ENCODE measurements around the gene PPP1CC.
"Not testable (repeated sequence)": the region's sequence is repeated elsewhere in the genome, so short reads cannot be mapped to it uniquely, and the experiment has no call there.

Gene PPP1CC

GRCh38 chr12:110742718-110743570 lies at the start of gene PPP1CC:
TSS of gene PPP1CC (minus strand) at chr12:110742891. CDS start at chr12:110742707, 184 bp downstream.
- FAIRE-seq (peak; percentile 64), DNase-seq (ENCODE audit: extremely low spot score, insufficient read length, low read depth) (peak; percentile 89)

GRCh38 chr12:110791589-110791988 lies 48.9 kb upstream of the PPP1CC start:
- peak; percentile 75 for FAIRE-seq

GRCh38 chr12:110790301-110790700 lies 47.6 kb upstream of the PPP1CC start:
- DNase-seq (ENCODE audit: extremely low spot score, insufficient read length, low read depth) = no peak
- FAIRE-seq = no peak

More at GRCh38 chr12:110791589-110791988, 48.9 kb upstream of the PPP1CC start:
- DNase-seq (ENCODE audit: extremely low spot score, insufficient read length, low read depth) = no peak

GRCh38 chr12:110786012-110786411 lies 43.3 kb upstream of the PPP1CC start:
- no peak for FAIRE-seq
- no peak for DNase-seq (ENCODE audit: extremely low spot score, insufficient read length, low read depth)

GRCh38 chr12:110785240-110785639 lies 42.5 kb upstream of the PPP1CC start:
- DNase-seq (ENCODE audit: extremely low spot score, insufficient read length, low read depth) = no peak
- FAIRE-seq = no peak

GRCh38 chr12:110782922-110783321 lies 40.2 kb upstream of the PPP1CC start:
- DNase-seq (ENCODE audit: extremely low spot score, insufficient read length, low read depth) (no peak), FAIRE-seq (no peak)

GRCh38 chr12:110782094-110782493 lies 39.4 kb upstream of the PPP1CC start:
- FAIRE-seq (no peak), DNase-seq (ENCODE audit: extremely low spot score, insufficient read length, low read depth) (no peak)

GRCh38 chr12:110780448-110780847 lies 37.8 kb upstream of the PPP1CC start:
- no peak for DNase-seq (ENCODE audit: extremely low spot score, insufficient read length, low read depth)
- no peak for FAIRE-seq

- DNase-seq (ENCODE audit: extremely low spot score, insufficient read length, low read depth) (no peak), FAIRE-seq (peak; percentile 62)
These were observed 36.3 kb upstream of the PPP1CC start for GRCh38 chr12:110778833-110779577.

- DNase-seq (ENCODE audit: extremely low spot score, insufficient read length, low read depth) (peak; percentile 64), FAIRE-seq (peak; percentile 99)
These were observed 33.7 kb upstream of the PPP1CC start for GRCh38 chr12:110776410-110776809.

- no peak for DNase-seq (ENCODE audit: extremely low spot score, insufficient read length, low read depth)
- FAIRE-seq = no peak
These were observed 33.3 kb upstream of the PPP1CC start for GRCh38 chr12:110775997-110776396.

- no peak for DNase-seq (ENCODE audit: extremely low spot score, insufficient read length, low read depth)
- no peak for FAIRE-seq
These were observed 32.1 kb upstream of the PPP1CC start for GRCh38 chr12:110774824-110775223.

- FAIRE-seq (no peak), DNase-seq (ENCODE audit: extremely low spot score, insufficient read length, low read depth) (no peak)
These were observed 26.3 kb upstream of the PPP1CC start for GRCh38 chr12:110768960-110769359.

- no peak for FAIRE-seq
- no peak for DNase-seq (ENCODE audit: extremely low spot score, insufficient read length, low read depth)
These were observed 25.2 kb upstream of the PPP1CC start for GRCh38 chr12:110767863-110768262.

GRCh38 chr12:110766311-110767154 lies 23.8 kb upstream of the PPP1CC start:
- DNase-seq (ENCODE audit: extremely low spot score, insufficient read length, low read depth) (no peak), FAIRE-seq (no peak)

GRCh38 chr12:110765572-110765971 lies 22.9 kb upstream of the PPP1CC start:
- FAIRE-seq; DNase-seq (ENCODE audit: extremely low spot score, insufficient read length, low read depth): not testable (repeated sequence)

- FAIRE-seq (no peak), DNase-seq (ENCODE audit: extremely low spot score, insufficient read length, low read depth) (no peak)
These were observed 22.4 kb upstream of the PPP1CC start for GRCh38 chr12:110765111-110765510.

GRCh38 chr12:110763583-110763982 lies 20.9 kb upstream of the PPP1CC start:
- DNase-seq (ENCODE audit: extremely low spot score, insufficient read length, low read depth) (no peak), FAIRE-seq (no peak)

GRCh38 chr12:110762891-110763290 lies 20.2 kb upstream of the PPP1CC start:
- no peak for DNase-seq (ENCODE audit: extremely low spot score, insufficient read length, low read depth)

GRCh38 chr12:110760204-110760609 lies 17.5 kb upstream of the PPP1CC start:
- DNase-seq (ENCODE audit: extremely low spot score, insufficient read length, low read depth) (no peak), FAIRE-seq (no peak)

More at GRCh38 chr12:110762891-110763290, 20.2 kb upstream of the PPP1CC start:
- FAIRE-seq = peak; percentile 12
